WERI-Rb-1 (cell line): Measurements from ENCODE around the gene LAMB1.

Experiments
- DNase-seq: peaks from one replicate; pipeline ENCODE4 v3.0.0-alpha.2; 2020
- H3K27ac ChIP-seq: fragments of 250-450 bp; sonication (Bioruptor Pico); 2 replicates; pipeline ENCODE4 v1.5.1; 2020; ENCODE audit warnings: mild to moderate bottlenecking, moderate library complexity
- H3K27me3 ChIP-seq: fragments of 250-450 bp; sonication (Bioruptor Pico); 2 replicates; pipeline ENCODE4 v1.5.1; 2021; ENCODE audit warnings: mild to moderate bottlenecking, low read depth, moderate library complexity; ENCODE audit not compliant: insufficient read depth, severe bottlenecking
- H3K36me3 ChIP-seq: fragments of 250-450 bp; sonication (Bioruptor Pico); 2 replicates; pipeline ENCODE4 v1.5.1; 2020; ENCODE audit warnings: mild to moderate bottlenecking, moderate library complexity
- H3K4me3 ChIP-seq: 2 replicates; pipeline ENCODE4 v1.5.1; 2011; ENCODE audit warnings: low read depth, mild to moderate bottlenecking, control low read depth, low read length
- H3K9me3 ChIP-seq: fragments of 250-450 bp; sonication (Bioruptor Pico); 2 replicates; pipeline ENCODE4 v1.5.1; 2021; ENCODE audit warnings: mild to moderate bottlenecking, moderate library complexity; ENCODE audit not compliant: severe bottlenecking
- CTCF ChIP-seq: IDR thresholded peaks from 2 replicates; pipeline ENCODE4 v1.5.1; 2011; ENCODE audit warnings: low read depth, mild to moderate bottlenecking, control low read depth, inconsistent platforms, low read length

Gene LAMB1

GRCh38 chr7:107994421-107995030 is 8.4 kb downstream of the LAMB1 start:
- Histone ChIP-seq H3K27me3 (no peaks in the 10 kb centered on the region), H3K27ac (no peak overlapping the region), H3K4me3 (no peak overlapping the region), H3K9me3 (no peaks in the 10 kb centered on the region), H3K36me3 (peaks cover 65% of the 10 kb centered on the region)
- DNase-seq, result no peak
- no peak for TF ChIP-seq CTCF

GRCh38 chr7:107993891-107994291 is 9.1 kb downstream of the LAMB1 start:
- Histone ChIP-seq H3K36me3 (peaks cover 67% of the 10 kb centered on the region), H3K9me3 (no peaks in the 10 kb centered on the region), H3K4me3 (no peak overlapping the region), H3K27me3 (no peaks in the 10 kb centered on the region), H3K27ac (no peak overlapping the region)
- no peak for DNase-seq
- no peak for TF ChIP-seq CTCF

- H3K27ac ChIP-seq, result no peak overlapping the region
- DNase-seq, result no peak
- H3K4me3 ChIP-seq, result no peak overlapping the region
- peaks cover 83% of the 10 kb centered on the region for H3K36me3 ChIP-seq
- no peaks in the 10 kb centered on the region for H3K9me3 ChIP-seq
- TF ChIP-seq CTCF, result no peak
- H3K27me3 ChIP-seq, result no peaks in the 10 kb centered on the region
These were observed 13.2 kb downstream of the LAMB1 start for GRCh38 chr7:107989618-107990373.

GRCh38 chr7:107982918-107983389 is 20.0 kb downstream of the LAMB1 start:
- TF ChIP-seq CTCF, result 0 out of 2 replicates have a peak, but pooled peaks have one; percentile 9
- no peak overlapping the region for H3K4me3 ChIP-seq
- no peak for DNase-seq
- H3K36me3 ChIP-seq, result peaks cover 44% of the 10 kb centered on the region
- no peak overlapping the region for H3K27ac ChIP-seq
- H3K27me3 ChIP-seq, result no peaks in the 10 kb centered on the region
- no peaks in the 10 kb centered on the region for H3K9me3 ChIP-seq

GRCh38 chr7:107982042-107982840 is 20.7 kb downstream of the LAMB1 start:
- no peak for TF ChIP-seq CTCF
- Histone ChIP-seq H3K36me3 (peaks cover 47% of the 10 kb centered on the region), H3K27me3 (no peaks in the 10 kb centered on the region), H3K9me3 (no peaks in the 10 kb centered on the region), H3K27ac (no peak overlapping the region), H3K4me3 (no peak overlapping the region)
- DNase-seq, result no peak
